DMS153 treated with DMSO at 0.1 percent for 48 hours (cell line): Measurements from ENCODE around the gene MIXL1.

Experiments used
- DNase-seq: peaks from one replicate; lab custom pipeline; 2025; ENCODE audit not compliant: unreplicated experiment; lab: John Stamatoyannopoulos, UW

The MIXL1 gene

DNA sequence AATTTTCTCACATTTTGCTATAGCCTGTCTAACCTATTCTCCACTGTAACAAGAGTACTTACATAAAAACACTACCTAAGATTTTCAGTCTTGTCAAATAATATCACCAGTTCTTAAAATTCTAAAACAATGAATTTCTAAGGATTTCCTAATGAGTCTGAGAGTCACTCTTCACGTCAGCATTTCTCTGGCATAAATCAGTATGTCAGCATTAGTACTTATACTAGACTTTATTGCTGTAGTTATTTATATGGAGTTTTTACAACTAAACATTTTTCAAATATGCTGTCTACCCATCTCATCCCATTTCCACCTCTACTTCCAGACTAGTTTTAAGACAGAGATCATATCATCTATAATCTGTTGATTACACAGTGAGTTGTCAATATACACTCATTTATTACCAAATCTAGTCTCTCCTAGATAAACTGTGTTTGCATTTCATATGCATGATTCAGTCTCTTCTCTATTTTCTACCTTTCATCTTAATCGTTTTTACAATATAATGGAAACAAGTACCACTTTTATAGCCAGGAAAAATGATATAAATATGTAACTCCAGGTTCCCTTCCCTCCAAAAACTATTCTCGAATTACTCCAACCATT is 52.7 kb downstream of the MIXL1 start:
- no peak for DNase-seq
